ENCODE results near the gene MRPL39.

Gene MRPL39

DNA sequence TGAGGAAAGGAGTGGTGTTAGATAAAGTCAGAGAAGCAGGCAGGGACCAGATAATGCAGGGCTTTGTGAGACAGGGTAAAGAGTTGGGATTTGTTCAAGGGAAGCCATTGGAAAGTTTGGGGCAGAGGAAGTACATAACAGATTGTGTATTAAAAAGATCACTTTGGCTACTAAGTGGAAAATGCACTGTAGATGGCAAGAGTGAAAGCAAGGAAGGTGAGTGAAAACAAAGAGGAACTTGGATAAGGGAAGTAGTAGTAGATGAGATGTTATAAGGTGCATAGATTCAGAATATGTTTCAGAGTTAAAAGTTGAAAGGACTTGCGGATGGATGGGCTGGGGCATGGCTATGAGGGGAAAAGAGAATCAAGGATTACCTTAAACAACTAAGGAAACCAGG is 17.4 kb downstream of the MRPL39 start:
- TF ChIP-seq PPARA (CRISPR knock-in tag; IDR thresholded peaks at IDR 0.05; ENCODE audit: borderline replicate concordance): no peak
- TF ChIP-seq, protein P1, sequence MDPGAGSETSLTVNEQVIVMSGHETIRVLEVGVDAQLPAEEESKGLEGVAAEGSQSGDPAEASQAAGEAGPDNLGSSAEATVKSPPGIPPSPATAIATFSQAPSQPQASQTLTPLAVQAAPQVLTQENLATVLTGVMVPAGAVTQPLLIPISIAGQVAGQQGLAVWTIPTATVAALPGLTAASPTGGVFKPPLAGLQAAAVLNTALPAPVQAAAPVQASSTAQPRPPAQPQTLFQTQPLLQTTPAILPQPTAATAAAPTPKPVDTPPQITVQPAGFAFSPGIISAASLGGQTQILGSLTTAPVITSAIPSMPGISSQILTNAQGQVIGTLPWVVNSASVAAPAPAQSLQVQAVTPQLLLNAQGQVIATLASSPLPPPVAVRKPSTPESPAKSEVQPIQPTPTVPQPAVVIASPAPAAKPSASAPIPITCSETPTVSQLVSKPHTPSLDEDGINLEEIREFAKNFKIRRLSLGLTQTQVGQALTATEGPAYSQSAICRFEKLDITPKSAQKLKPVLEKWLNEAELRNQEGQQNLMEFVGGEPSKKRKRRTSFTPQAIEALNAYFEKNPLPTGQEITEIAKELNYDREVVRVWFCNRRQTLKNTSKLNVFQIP (CRISPR knock-in tag; IDR thresholded peaks at IDR 0.05; ENCODE audit: borderline replicate concordance, low read depth): no peak
- no peak for TF ChIP-seq SNAI2 (CRISPR knock-in tag; IDR thresholded peaks at IDR 0.05)
- TF ChIP-seq ESRRG (CRISPR knock-in tag; IDR thresholded peaks at IDR 0.05): no peak
- TF ChIP-seq, protein P2, sequence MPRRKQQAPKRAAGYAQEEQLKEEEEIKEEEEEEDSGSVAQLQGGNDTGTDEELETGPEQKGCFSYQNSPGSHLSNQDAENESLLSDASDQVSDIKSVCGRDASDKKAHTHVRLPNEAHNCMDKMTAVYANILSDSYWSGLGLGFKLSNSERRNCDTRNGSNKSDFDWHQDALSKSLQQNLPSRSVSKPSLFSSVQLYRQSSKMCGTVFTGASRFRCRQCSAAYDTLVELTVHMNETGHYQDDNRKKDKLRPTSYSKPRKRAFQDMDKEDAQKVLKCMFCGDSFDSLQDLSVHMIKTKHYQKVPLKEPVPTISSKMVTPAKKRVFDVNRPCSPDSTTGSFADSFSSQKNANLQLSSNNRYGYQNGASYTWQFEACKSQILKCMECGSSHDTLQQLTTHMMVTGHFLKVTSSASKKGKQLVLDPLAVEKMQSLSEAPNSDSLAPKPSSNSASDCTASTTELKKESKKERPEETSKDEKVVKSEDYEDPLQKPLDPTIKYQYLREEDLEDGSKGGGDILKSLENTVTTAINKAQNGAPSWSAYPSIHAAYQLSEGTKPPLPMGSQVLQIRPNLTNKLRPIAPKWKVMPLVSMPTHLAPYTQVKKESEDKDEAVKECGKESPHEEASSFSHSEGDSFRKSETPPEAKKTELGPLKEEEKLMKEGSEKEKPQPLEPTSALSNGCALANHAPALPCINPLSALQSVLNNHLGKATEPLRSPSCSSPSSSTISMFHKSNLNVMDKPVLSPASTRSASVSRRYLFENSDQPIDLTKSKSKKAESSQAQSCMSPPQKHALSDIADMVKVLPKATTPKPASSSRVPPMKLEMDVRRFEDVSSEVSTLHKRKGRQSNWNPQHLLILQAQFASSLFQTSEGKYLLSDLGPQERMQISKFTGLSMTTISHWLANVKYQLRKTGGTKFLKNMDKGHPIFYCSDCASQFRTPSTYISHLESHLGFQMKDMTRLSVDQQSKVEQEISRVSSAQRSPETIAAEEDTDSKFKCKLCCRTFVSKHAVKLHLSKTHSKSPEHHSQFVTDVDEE (CRISPR knock-in tag; IDR thresholded peaks at IDR 0.05): no peak
- TF ChIP-seq GLIS3 (CRISPR knock-in tag; IDR thresholded peaks at IDR 0.05): no peak
- no peak for TF ChIP-seq CSDC2 (CRISPR knock-in tag; IDR thresholded peaks at IDR 0.05)
- no peak for TF ChIP-seq ZNF565 (CRISPR knock-in tag; conservative IDR thresholded peaks at IDR 0.05; ENCODE audit: low read depth)
- TF ChIP-seq, protein P3, sequence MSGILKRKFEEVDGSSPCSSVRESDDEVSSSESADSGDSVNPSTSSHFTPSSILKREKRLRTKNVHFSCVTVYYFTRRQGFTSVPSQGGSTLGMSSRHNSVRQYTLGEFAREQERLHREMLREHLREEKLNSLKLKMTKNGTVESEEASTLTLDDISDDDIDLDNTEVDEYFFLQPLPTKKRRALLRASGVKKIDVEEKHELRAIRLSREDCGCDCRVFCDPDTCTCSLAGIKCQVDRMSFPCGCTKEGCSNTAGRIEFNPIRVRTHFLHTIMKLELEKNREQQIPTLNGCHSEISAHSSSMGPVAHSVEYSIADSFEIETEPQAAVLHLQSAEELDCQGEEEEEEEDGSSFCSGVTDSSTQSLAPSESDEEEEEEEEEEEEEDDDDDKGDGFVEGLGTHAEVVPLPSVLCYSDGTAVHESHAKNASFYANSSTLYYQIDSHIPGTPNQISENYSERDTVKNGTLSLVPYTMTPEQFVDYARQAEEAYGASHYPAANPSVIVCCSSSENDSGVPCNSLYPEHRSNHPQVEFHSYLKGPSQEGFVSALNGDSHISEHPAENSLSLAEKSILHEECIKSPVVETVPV (CRISPR knock-in tag; IDR thresholded peaks at IDR 0.05): no peak
- TF ChIP-seq ZFP30 (CRISPR knock-in tag; IDR thresholded peaks at IDR 0.05): no peak
- TF ChIP-seq ZFP3 (CRISPR knock-in tag; IDR thresholded peaks at IDR 0.05): no peak
- no peak for TF ChIP-seq BACH2 (CRISPR knock-in tag; IDR thresholded peaks at IDR 0.05; ENCODE audit: borderline replicate concordance)
- no peak for TF ChIP-seq TOX (CRISPR knock-in tag; IDR thresholded peaks at IDR 0.05; ENCODE audit: borderline replicate concordance)
- no peak for TF ChIP-seq ZNF70 (CRISPR knock-in tag; IDR thresholded peaks at IDR 0.05)
- TF ChIP-seq TCF4 (CRISPR knock-in tag; IDR thresholded peaks at IDR 0.05; ENCODE audit: borderline replicate concordance): no peak
- TF ChIP-seq, protein P4, sequence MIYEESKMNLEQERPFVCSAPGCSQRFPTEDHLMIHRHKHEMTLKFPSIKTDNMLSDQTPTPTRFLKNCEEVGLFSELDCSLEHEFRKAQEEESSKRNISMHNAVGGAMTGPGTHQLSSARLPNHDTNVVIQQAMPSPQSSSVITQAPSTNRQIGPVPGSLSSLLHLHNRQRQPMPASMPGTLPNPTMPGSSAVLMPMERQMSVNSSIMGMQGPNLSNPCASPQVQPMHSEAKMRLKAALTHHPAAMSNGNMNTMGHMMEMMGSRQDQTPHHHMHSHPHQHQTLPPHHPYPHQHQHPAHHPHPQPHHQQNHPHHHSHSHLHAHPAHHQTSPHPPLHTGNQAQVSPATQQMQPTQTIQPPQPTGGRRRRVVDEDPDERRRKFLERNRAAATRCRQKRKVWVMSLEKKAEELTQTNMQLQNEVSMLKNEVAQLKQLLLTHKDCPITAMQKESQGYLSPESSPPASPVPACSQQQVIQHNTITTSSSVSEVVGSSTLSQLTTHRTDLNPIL (CRISPR knock-in tag; IDR thresholded peaks at IDR 0.05; ENCODE audit: low read depth): no peak
- ATAC-seq: no peak

DNA sequence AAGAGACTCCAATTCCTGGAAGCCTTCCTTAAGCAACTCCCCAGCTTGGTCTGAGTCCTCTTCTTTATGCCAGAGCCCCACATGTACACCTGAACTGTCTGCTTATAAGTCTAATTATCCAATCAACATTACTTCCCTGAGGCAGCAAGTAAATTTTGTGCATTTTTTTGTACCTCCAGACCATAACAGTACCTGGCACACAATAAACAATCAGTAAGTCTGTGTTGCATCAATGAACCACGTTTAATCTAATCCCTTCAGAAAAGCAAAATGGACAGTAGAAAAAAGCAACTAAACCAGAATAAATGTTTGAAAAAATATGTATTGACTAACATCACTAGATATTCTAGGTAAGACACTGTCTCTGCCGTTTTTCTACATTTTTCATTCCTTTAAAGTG is 20.5 kb downstream of the MRPL39 start:
- no peak for ATAC-seq
- TF ChIP-seq TCF4 (CRISPR knock-in tag; IDR thresholded peaks at IDR 0.05; ENCODE audit: borderline replicate concordance) (no peak), OSR1 (CRISPR knock-in tag; IDR thresholded peaks at IDR 0.05) (no peak), ZNF8 (CRISPR knock-in tag; IDR thresholded peaks at IDR 0.05) (no peak), ZNF70 (CRISPR knock-in tag; IDR thresholded peaks at IDR 0.05) (no peak), ZFP30 (CRISPR knock-in tag; IDR thresholded peaks at IDR 0.05) (no peak)
- TF ChIP-seq, protein P3 (CRISPR knock-in tag; IDR thresholded peaks at IDR 0.05): no peak
- TF ChIP-seq, protein P4 (CRISPR knock-in tag; IDR thresholded peaks at IDR 0.05; ENCODE audit: low read depth): no peak

DNA sequence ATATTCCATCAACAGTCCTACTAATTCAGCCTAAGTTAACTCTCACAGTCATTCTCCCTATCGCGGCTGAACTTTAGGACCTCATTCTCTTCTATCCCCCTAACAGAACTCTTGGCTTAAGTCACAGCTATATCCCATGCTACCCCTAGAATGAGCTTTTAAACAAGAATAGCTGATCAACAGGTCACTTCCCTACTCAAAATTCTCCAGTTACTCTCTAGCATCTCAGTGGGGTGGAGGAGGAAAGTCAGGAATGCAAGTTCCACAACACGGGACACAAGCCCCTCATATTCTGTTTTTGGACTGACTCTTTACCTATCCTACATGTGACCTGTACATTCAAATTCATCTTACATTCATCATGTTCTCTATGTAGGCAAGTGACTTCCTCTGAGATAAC is 21.0 kb downstream of the MRPL39 start:
- no peak for ATAC-seq

More for the DNA sequence above, 21.0 kb downstream of the MRPL39 start:
- TF ChIP-seq PPARA (CRISPR knock-in tag; IDR thresholded peaks at IDR 0.05; ENCODE audit: borderline replicate concordance): no peak

All from SK-N-SH treated with all-trans-retinoic acid at 6 μM for 48 hours (cell line).